Measurements from ENCODE around the gene EHMT1.

- TF ChIP-seq CTCF (IDR thresholded peaks at IDR 0.05; ENCODE audit: low read length) (no peak), EZH2 (optimal IDR thresholded peaks at IDR 0.05; ENCODE audit: low read depth, low read length) (no peak)
Measured at GRCh38 chr9:137762414-137763061, 143.7 kb downstream of the EHMT1 start.

Measured in MM.1S (cell line).